SW480 (cell line): ENCODE data around the gene GPX7.

ENCODE experiments used
- DNase-seq: peaks from one replicate; pipeline ENCODE4 v3.0.0-alpha.2; 2016; ENCODE audit warnings: low spot score

GPX7 gene

DNA sequence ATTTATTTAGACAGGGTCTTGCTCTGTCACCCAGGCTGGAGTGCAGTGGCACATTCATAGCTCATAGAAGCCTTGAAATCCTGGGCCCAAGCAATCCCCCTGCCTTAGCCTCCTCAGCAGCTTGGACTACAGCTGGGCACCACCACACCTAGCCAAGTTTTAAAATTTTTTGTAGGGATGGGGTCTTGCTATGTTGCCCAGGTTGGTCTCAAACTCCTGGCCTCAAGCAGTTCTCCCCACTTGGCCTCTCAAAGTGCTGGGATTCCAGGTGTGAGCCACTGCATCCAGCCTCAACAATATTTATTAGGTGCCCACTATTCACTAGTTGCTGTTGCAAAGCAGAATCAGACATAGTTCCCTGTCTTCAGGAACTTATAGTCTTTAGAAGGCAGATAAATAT, 14.1 kb upstream of the GPX7 start:
- no peak for DNase-seq

DNA sequence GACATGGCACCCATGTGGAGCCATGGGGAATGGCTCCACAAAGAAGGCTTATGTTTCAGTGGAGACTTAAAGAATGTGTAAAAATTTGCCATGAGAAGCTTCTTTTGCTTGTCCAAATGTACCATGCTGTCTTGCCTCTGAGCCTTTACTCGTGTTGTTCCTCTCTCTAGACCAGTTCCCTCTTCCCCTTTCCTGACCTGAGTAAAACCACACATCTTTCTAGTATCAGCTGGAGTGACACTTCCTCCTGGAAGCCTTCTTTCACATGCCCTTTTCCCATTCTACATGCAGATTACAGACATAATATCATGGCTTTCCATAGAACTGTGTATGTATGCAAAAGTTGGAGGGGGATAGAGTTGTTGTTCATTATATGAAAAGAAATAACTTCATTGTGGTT, 13.6 kb upstream of the GPX7 start:
- no peak for DNase-seq

DNA sequence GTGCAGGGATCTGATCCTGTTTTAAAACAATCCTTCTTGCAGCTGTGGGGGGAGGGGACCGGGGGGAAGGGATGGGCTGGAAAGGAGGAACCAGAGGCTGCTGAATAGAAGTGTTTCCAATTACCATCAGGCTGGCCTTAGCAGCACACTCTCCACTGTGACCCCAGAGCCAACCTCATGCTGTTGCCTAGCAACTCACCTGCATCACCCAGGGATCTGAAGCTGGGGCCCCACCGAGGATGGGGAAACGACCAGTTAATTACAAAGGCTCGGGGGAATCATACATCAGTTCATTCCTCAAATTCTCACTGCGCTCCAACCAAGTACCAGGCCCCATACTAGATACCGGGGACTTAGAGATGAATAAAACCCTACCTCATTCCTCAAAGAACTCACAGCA, 11.9 kb upstream of the GPX7 start:
- DNase-seq, result no peak

DNA sequence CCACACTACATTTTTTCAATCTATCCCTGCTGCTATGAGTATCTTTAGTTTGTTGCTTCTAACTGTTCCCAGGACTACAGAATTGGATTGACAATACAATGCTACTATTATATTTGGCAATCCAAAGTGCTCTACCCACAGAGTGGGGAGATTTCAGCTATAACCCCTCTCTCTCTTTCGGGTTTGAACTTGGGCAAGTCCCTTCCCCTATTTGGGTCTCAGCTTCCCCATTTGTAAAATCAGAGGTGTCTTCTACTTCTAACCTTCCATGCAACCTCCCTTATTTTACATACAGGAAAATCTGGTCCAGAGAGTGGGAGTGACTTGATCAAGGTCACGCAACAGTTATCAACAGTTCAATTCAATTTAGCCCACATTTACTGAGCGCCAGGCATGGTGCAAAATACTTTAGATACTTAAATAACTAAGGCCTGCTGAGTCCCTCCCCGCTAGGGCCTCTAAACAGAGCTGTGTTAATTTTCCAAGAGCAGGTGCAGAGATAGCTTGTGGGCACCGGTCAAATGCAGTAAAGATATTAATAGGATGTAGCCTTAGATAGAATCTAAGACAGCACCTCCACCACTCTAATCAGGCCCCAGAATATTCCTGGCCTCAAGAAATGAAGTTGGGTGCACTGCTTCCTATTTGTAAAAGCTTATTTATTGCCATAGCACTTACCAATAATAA, 9.4 kb upstream of the GPX7 start:
- DNase-seq, result no peak

DNA sequence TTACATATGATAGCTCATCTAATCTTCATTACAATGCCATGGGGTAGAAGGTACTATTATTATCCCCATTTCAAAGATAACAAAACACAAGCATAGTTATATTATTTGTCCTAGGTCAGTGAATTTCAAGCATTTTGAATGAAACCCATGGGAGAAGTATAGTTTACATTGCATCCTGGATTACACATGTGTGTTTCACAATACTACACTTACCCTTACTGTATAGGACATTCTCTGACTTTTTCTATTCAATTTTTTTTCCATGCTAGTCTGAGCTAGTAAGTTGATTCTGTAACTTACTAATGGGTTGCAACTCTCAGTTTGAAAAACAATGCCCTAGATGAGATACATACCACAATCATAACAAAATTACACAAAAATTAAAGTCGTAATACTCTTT, 8.7 kb upstream of the GPX7 start:
- no peak for DNase-seq

DNA sequence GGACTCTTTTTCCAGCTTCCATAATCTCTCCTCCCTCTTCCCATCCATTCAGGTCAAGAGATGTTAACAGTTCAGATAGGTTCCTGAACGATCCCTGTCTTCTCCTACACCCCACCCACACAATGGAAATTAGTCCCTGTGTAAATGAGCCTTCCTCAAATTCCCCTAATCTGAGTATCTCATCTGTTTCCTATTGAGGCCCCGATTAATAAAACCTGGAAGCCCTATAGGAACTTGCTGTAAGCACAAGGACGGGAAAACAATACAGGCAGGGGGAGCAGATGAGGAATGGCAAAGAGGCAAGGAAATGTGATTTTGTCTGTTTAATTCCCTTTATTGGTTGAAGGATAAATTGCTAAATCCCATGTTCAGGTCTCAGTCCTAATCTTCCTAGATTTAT, 7.1 kb upstream of the GPX7 start:
- no peak for DNase-seq

DNA sequence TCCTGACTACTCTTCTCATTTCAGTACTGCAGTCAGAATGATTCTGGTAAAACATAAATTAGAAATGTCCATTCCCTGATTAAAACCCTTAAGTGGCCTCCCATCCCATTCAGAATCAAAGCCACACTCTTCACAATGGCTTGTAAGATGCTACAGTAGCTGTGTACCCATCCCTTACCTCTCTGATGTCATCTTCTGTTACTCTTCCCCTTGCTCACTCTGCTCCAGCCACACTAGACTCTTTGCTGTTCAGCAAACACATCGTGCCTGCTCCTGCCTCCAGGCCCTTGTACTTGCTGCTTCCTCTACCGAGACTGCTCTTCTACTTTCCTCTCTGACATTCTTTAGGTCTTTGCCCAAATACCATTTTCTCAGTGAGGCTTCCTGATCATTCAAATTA, 4.3 kb upstream of the GPX7 start:
- no peak for DNase-seq

DNA sequence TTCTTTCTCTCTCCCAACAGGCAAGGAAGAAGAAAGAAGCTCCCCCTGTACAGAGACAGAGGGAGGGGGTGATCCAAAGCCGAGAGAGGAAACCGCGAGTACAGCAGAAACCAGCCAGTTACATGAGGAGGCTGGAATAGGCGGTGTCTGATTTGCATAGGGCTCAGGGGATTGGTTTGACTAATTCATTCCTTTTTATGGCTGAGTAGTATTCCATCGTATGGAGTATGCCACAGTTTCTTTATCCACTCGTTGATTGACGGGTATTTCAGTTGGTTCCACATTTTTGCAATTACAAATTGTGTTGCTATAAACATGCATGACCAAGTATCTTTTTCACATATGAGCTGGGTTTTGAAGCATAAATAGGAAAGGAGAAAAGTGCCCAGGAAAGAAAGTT, 3.4 kb upstream of the GPX7 start:
- DNase-seq, result no peak

DNA sequence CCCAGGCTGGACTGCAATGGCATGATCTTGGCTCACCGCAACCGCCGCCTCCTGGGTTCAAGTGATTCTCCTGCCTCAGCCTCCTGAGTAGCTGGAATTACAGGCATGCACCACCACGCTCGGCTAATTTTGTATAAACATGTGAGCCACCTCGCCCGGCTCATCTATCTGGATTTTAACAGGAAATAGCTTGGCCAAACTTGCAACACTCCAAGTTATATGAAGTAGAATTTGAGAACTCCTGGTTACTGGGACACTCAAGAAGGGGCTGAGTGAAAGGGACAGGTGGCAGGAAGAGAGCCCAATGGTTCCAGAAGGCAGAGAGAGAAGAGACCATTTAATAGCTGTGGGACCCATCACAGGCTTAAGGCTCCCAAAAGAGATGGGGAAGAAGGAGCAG, 2.9 kb upstream of the GPX7 start:
- DNase-seq, result no peak

DNA sequence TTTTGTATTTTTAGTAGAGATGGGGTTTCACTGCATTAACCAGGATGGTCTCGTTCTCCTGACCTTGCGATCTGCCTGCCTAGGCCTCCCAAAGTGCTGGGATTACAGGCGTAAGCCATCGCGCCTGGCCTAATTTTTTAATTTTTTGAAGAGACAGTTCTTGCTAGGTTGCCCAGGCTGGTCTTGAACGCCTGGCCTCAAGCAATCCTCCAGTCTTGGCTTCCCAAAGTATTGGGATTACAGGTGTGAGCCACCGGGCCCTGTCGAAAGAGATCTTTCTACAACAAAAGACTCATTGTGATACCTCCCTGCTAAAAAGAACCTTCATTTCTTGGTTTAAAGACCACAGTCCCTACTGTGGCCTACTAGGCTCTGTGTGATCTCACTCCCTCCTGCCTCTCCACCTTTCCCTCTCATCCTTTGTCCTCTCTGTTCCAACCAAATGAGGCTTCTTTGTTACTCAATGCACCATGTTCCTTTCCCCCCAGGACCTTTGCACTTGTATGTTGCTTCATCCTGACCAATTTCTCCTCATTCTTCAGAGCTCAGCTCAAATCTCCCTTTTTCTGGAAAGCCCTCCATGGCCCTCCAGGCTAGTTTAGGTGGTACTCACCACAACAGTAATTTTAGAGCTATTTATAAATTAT, 1.5 kb upstream of the GPX7 start:
- DNase-seq, result no peak

DNA sequence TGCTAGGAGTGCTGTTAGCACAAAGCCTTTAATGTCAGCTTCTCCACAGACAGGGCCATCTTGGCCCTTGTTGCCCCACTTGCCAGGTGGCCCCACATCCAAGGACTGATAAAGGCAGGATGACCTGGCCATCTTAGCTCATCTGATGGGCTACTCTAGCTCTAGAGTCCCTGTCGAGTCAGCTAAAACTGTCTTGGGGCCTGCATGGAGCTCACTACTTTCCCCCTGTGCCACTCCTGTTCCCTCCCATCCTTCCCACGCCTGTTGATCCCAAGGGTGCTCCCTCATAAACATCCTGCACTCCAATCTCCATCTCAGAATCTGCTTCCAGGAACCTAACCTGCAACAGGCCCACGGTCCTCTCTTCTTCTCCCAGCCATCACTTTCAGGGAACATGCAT, 652 bp upstream of the GPX7 start:
- DNase-seq, result no peak

DNA sequence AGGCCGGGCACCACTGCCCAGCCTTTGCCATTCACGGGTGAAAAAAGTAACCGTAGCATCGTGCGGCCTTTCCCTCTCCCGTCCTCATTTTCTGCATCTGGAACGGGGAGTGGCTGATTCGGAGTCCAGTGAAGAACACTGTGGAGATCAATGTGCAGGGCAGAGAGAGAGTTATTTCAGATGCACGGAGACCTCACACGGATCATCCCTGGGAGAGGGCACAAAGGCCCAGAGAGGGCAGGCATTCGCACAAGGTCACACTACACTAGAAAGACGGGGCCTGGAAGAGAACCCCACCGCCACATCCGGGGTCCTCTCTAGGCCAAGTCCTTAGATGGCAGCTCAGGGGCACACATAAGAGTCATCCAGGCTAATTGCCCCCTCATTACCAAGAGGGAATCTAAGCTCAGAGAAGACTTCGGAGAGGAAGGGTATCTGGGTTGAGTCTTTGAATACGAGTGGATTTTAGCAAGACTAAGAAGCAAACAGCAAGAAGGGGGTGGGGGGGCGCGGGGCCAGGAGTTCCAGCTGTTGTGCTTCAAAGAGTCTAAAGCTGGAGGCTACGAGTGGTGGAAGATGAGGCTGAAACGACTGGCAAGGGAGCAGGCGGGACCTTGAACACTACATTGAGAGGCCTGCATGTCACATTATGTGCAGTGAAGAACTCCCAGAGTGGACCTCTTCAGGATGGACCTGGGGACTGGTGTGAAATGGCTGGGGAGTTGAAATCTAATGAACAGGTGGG, 857 bp downstream of the GPX7 start:
- no peak for DNase-seq

DNA sequence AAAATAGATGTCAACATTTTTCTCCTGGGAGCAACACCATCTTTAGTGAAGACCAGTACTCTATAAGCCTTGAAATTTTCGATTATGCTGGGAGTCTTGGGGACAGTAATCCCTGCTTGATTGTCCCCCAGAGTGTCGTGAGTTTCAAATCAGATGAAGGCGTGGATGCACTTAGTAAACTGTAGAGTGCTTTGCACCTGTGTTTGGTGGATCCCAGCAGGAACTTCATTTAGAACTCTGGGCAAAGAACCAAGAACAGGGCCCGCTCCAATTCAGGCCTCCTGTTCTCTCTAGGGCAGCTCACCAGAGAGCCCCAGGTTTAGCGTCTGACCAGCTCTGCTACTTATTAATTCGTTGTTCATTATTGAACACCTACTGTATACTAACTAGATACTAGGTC, 1.5 kb downstream of the GPX7 start:
- no peak for DNase-seq

DNA sequence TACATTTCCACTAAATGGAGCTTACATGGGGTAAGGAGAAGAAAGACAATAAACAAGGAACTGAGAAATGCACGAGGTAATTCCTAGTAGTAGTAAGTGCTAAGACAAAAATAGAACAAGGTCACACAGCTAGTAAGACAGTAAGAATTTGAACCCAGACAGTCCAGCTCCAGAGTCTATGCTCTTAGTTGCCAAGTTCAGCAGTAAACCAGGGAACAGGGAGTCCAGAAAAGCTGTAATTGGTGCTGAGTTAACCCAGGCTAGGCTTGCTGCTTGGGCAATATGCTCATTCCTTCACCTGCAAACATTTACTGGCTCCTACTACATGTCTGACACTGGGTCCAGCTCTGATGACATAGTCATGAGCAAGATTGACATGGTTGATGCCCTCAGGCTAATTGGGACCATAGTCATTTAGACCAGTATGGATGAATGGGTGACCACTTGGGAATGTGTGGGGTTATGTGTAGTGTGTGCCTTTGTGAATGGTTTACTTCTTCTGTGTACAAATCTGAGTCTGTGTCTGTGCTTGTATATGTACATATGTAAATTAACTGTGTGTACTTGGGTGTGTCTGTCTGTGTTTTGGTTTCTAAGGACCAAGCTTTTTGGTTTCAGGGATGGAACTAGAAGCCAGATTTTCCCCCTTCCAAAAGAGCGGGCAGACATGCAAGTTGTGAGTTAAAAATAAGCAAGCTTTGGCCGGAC, 2.0 kb downstream of the GPX7 start:
- no peak for DNase-seq

DNA sequence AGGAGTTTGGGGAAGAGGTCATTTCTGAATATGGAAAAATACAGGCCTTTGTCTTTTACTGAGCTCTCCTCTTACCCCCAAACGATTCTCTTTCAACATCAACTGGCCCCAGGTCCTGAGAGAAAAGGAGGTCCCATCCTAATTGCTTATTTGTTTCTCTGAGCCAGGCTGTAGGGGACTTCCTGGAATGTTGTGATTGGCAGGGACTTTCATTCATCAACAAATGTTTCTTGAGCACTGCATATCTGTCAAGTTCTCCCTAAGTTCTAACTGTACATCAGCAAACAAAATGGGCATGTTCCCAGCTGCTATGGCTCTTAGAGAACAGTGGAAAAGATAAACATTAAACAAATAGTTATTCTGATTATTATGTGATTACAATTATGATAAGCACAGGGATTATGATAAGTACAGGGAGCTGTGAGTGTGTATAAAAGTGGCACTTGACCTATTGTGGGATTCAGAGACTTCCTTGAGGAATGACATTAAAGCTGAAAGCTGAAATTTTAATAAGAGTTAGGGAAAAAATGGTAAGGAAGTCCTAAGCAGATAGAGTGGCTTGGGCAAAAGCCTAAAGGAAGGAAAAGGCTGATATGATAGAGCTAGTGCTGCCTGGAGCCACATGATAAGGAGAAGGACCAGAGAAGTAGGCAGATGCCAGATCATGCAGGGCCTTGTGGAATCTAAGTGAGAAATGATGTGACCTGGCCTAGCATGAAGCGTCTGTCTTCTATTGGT, 11.6 kb downstream of the GPX7 start:
- no peak for DNase-seq

DNA sequence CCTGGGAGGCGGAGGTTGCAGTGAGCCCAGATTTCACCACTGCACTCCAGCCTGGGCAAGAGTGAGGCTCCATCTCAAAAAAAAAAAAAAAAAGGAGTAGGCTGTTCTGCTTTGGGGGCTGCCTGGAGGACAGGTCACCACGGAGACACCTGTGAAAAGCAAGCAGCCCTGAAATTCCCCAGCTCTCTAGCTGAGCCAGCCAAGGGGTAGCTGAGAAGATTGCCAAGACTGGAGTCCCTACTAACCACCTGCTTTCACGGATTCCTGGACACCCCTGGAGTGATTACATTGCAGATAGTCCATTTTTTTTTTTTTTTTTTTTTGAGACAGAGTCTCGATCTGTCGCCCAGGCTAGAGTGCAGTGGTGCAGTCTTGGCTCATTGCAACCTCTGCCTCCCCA, 12.5 kb downstream of the GPX7 start:
- DNase-seq, result no peak

DNA sequence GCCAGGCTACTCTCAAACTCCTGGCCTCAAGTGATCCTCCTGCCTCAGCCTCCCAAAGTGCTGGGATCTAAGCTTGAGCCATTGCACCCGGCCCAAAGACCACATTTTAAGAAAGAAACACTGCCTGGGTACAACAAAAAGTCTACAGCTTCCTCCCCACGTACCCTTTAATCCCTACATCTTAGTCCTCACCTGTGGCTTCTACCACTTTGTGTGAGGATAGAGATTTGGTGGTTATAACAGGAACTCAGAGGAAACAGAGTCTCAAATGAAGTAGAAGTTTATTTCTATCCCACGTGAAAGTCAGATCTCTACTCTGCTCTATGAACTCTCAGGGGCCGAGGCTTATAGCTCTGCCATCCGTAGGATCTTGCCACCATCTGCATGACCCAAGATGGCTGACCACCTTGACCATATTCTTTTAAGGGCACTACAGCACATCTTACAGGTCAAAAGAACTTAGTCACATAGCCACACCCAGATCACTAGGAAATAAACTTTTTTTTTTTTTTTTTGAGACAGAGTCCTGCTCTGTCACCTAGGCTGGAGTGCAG, 13.4 kb downstream of the GPX7 start:
- no peak for DNase-seq

DNA sequence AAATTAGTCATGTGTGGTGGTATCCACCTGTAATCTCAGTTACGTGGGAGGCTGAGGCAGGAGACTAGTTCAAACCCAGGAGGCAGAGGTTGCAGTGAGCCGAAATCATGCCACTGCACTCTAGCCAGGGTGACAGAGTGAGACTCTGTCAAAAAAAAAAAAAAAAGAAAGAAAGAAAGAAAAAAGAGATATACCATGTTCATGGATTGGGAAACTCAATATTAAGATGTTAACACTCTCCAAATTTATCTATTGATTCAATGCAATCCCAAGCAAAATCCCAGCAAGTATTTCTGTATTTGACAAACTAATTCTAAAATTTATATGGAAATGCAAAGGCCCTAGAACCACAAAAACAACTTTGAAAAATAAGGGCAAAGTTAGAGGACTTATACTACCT, 19.8 kb downstream of the GPX7 start:
- no peak for DNase-seq

DNA sequence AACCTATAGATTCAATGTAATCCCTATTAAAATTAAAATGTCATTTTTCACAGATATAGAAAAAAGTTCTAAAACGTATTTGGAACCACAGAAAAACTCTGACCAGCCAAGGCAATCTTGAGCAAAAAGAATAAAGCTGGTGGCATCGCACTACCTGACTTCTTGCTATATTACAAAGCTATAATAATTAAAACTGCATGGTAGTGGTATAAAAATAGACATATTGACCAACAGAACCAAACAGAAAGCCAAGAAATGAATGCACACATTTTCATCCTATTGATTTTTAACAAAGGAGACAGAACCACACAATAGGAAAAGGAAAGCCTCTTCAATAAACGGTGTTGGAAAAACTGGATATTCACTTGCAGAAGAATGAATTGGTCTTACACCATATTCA, 21.6 kb downstream of the GPX7 start:
- DNase-seq, result no peak

DNA sequence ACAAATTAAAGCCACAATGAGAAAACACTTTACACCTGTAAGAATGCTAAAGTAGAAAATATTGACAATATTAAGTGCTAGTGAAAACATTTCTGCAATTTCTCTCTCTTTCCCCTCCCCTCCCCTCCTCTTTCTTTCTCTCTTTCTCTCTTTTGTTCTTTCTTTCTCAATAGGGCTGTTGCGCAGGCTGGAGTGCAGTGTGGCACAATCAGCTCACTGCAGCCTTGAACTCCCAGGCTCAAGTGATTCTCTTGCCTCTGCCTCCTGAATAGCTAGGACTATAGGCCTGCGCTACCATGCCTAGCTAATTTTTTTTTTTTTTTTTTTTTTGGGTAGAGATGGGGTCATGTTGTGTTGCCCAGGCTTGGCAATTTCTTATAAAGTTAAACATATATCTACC, 24.9 kb downstream of the GPX7 start:
- DNase-seq, result no peak

DNA sequence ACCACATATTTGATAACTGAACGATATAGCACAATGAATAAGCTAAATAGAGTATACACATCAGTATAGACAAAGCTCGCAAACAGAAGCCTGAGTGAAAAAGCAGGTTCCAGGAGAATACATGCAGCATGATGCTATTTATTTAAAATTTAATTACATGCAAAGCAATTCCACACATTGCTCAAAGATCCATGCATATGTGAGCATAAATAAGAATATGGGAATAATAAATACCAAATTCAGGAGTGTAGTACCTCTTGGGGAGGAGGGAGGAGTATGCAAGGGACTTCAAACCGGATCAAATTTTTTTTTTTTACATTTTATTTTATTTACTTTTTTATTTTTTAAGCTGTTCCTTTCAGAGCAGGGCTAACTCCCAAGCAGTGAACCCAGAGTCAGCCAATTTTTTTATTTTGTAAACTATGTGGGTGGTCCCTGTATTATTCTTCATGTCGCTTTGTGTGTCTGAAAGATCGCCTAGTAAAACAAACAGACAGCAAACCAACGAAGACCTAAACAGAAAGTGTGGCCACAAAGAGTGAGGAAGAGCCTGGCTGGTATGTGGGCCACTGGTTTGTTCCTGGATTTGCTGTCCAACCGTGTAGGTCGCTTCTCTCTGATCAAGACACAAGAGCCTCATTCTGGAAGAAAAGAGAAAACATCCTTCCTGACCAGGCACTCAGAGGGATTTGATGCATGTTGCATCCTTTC, 26.6 kb downstream of the GPX7 start:
- no peak for DNase-seq

DNA sequence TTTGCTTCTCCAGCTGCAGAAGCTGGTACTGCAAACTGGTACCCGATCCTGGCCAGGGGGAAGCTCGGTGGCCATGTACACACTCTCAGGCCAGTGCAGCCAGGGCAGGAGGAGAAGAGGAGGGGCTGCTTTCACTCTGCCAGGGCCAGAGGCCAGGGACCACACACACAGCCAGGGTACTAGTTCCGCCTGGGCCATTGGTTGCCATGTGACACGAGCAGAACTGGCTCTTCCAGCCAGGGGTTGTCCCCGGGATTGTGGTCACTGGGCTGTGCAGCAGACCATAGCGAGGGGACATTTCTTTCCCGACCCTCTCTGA, 27.1 kb downstream of the GPX7 start:
- DNase-seq, result no peak
